Glutamatergic neuron (in vitro differentiated cells): ENCODE measurements around the gene RMND5A. TPM values are rescaled to one million over a fixed set of nuclear protein-coding genes. Genes with fewer than 3 reads are reported as not detected.

Source experiments
- DNase-seq: peaks from one replicate; pipeline ENCODE4 v3.0.0; 2022
- H3K27ac Mint-ChIP-seq: one replicate; pipeline ENCODE4 v1.8.0; 2020; ENCODE audit warnings: mild to moderate bottlenecking, mixed read lengths, inconsistent platforms; ENCODE audit not compliant: unreplicated experiment
- H3K27me3 Mint-ChIP-seq: one replicate; pipeline ENCODE4 v1.8.0; 2020; ENCODE audit warnings: mild to moderate bottlenecking, moderate library complexity, mixed read lengths, inconsistent platforms; ENCODE audit not compliant: unreplicated experiment
- H3K36me3 Mint-ChIP-seq: one replicate; pipeline ENCODE4 v1.8.0; 2020; ENCODE audit warnings: mild to moderate bottlenecking, mixed read lengths, inconsistent platforms; ENCODE audit not compliant: unreplicated experiment
- H3K4me1 Mint-ChIP-seq: one replicate; pipeline ENCODE4 v1.8.0; 2020; ENCODE audit warnings: mild to moderate bottlenecking, low read depth, mixed read lengths, inconsistent platforms; ENCODE audit not compliant: unreplicated experiment
- H3K4me3 Mint-ChIP-seq: one replicate; pipeline ENCODE4 v1.8.0; 2020; ENCODE audit warnings: mild to moderate bottlenecking, mixed read lengths, inconsistent platforms; ENCODE audit not compliant: unreplicated experiment
- H3K9me3 Mint-ChIP-seq: one replicate; pipeline ENCODE4 v1.8.0; 2020; ENCODE audit warnings: mild to moderate bottlenecking, moderate library complexity, mixed read lengths, inconsistent platforms; ENCODE audit not compliant: unreplicated experiment
- total RNA-seq: library from RNA; stranded (reverse); fragmentation: NEBNext Ultra II Directional; extraction: Animal tissue kit (Norgen Biotek cat#: 25700); gene quantifications from one replicate; pipeline ENCODE4 v1.2.1, GENCODE V29; 2021; ENCODE audit not compliant: unreplicated experiment
- TF ChIP-seq, protein P1 (sequence below): fragments of 200-600 bp; sonication (generic); IDR thresholded peaks from one replicate; pipeline ENCODE4 v1.5.0; 2021; ENCODE audit not compliant: partially characterized antibody, unreplicated experiment

RMND5A gene
- total RNA-seq, 1 donor from 2014 or later: 38.8 TPM

- DNase-seq: no peak
- Mint-ChIP-seq H3K36me3 (no peaks in the 10 kb centered on the region), H3K27ac (no peak overlapping the region), H3K4me1 (no peaks in the 10 kb centered on the region), H3K27me3 (no peaks in the 10 kb centered on the region), H3K4me3 (no peak overlapping the region), H3K9me3 (no peaks in the 10 kb centered on the region)
- TF ChIP-seq, protein P1, sequence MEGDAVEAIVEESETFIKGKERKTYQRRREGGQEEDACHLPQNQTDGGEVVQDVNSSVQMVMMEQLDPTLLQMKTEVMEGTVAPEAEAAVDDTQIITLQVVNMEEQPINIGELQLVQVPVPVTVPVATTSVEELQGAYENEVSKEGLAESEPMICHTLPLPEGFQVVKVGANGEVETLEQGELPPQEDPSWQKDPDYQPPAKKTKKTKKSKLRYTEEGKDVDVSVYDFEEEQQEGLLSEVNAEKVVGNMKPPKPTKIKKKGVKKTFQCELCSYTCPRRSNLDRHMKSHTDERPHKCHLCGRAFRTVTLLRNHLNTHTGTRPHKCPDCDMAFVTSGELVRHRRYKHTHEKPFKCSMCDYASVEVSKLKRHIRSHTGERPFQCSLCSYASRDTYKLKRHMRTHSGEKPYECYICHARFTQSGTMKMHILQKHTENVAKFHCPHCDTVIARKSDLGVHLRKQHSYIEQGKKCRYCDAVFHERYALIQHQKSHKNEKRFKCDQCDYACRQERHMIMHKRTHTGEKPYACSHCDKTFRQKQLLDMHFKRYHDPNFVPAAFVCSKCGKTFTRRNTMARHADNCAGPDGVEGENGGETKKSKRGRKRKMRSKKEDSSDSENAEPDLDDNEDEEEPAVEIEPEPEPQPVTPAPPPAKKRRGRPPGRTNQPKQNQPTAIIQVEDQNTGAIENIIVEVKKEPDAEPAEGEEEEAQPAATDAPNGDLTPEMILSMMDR: no peak
Observed at GRCh38 chr2:86781363-86781762, 61.3 kb downstream of the RMND5A start.

DNA sequence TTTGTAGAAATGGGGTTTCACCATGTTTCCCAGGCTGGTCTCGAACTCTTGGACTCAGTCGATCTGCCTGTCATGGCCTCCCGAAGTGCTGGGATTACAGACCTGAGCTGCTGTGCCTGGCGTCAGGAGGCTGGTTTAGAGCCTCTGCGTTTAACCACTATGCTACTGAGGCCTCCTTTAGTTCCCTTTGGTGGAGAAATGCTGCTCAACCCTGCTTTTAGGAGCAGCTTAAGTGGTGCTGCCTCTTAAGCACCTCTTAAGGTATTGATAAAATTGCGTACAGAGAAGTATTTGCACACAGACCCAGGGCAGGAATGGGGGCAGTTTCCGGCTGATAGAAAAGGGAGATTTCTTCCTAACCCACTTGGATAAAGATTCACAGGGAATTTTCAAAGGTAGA lies 62.7 kb downstream of the RMND5A start:
- Mint-ChIP-seq H3K27ac (no peak overlapping the region), H3K4me1 (no peaks in the 10 kb centered on the region), H3K4me3 (no peak overlapping the region), H3K36me3 (peaks cover 5% of the 10 kb centered on the region), H3K9me3 (no peaks in the 10 kb centered on the region), H3K27me3 (no peaks in the 10 kb centered on the region)
- TF ChIP-seq, protein P1: no peak
- no peak for DNase-seq

DNA sequence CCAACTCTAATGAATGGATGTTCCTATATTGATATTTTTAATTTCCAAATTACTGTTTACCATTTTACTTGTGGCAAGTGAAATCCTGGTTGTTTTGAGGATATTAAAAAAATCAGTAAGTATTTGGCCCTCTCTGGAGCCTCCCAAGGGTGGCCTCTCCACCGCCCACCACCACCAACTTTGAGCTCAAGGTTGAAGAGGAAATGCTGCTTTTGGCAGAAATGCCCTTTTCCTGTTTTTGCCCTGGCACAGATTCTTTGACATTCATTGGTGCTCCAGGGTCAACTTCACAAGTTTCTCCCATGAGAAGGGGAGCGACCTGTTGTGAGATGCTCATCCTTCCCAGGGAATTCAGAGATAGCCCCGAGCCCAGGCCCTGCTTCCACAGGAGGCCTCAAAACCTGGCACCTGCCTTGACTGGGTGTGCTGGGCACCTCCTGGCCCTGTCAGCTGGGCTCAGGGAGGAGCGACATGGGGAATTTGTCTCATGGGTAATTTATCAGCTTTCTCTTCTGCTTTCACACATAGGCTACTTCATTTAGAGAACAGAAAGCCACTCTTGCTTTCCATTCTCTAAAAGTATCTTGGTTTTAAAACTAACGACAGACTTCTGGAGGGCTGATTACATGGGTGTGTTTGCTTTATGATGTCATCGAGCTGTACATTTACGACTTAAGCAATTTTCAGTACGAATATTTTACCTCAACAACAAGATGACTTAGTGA lies 63.7 kb downstream of the RMND5A start:
- no peak for DNase-seq
- no peaks in the 10 kb centered on the region for H3K4me1 Mint-ChIP-seq
- no peak overlapping the region for H3K27ac Mint-ChIP-seq
- peaks cover 7% of the 10 kb centered on the region for H3K36me3 Mint-ChIP-seq
- no peaks in the 10 kb centered on the region for H3K9me3 Mint-ChIP-seq
- H3K27me3 Mint-ChIP-seq: peaks cover 2% of the 10 kb centered on the region
- H3K4me3 Mint-ChIP-seq: no peak overlapping the region
- TF ChIP-seq, protein P1: no peak

DNA sequence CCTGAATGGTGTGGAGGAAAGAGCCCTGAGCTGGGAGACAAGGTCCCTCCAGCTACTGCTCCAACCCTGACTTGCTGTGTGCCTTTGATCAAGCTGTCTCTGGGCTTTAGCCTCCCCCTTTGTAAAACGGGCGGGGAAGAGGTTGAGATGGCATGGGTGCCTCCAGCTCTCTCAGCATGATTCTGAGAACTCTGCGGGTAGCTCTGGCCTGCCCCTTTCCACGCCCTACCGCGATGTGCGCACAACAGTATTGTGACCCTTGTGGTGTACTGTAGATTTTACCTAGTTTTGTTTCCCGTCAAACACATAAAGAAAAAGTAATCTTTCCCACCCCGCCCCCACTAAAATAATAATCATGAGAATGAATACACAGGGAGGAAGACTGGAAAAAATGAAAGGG lies 65.4 kb downstream of the RMND5A start:
- no peaks in the 10 kb centered on the region for H3K4me1 Mint-ChIP-seq
- H3K36me3 Mint-ChIP-seq: peaks cover 7% of the 10 kb centered on the region
- no peaks in the 10 kb centered on the region for H3K9me3 Mint-ChIP-seq
- H3K4me3 Mint-ChIP-seq: no peak overlapping the region
- no peak overlapping the region for H3K27ac Mint-ChIP-seq
- H3K27me3 Mint-ChIP-seq: peaks cover 2% of the 10 kb centered on the region
- no peak for DNase-seq
- TF ChIP-seq, protein P1: no peak

GRCh38 chr2:86786001-86786536 lies 66.0 kb downstream of the RMND5A start:
- Mint-ChIP-seq H3K27me3 (peaks cover 4% of the 10 kb centered on the region), H3K36me3 (peaks cover 7% of the 10 kb centered on the region)
- TF ChIP-seq, protein P1: no peak

More at GRCh38 chr2:86786001-86786536, 66.0 kb downstream of the RMND5A start:
- Mint-ChIP-seq H3K27ac (no peak overlapping the region), H3K4me1 (no peaks in the 10 kb centered on the region), H3K4me3 (no peak overlapping the region), H3K9me3 (no peaks in the 10 kb centered on the region)
- DNase-seq: no peak
